GM21526 (cell line): ENCODE measurements around the gene PPCS.

Source experiments
- ATAC-seq: cut with Tn5 transposase; IDR thresholded peaks from one replicate; pipeline ENCODE4 v1.9.1; 2021; ENCODE audit warnings: moderate library complexity; ENCODE audit not compliant: unreplicated experiment, low FRiP score

PPCS gene

DNA sequence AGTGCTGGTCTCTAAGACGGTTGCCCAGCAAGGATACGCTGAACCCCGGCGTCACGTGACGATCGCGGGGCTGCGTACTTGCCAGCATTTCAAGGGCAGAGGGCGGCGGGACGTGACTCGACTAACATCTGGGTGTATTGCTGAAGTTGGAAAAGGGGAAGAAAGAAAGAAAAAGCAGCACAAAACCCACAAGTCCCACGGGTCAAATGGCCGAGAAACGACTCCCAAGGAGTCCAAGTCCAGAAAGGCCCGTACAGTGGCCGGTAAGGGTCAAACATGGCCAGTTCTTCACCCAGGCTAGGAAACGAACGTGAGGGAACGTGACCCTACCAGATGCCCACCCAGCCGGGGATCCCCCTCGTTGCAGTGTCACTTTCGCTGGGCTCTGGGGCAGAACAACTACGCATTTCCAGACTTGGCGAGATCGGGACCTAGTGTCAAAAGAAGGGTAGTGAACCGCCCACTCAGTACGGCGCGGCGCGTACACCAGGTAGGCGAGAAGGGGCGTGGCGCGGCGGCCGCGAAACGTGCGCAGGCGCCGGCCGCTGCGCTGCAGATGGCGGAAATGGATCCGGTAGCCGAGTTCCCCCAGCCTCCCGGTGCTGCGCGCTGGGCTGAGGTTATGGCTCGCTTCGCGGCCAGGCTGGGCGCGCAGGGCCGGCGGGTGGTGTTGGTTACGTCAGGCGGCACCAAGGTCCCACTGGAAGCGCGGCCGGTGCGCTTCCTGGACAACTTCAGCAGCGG is at the start of gene PPCS, which contains the start of gene ZMYND12:
Gene PPCS (plus strand): TSS at position 534 of the 744 bp plus-strand sequence. CDS start 23 bp downstream, at position 557.
Gene ZMYND12 (minus strand): TSS at position 13 of the 744 bp plus-strand sequence. CDS start 25 bp downstream, outside the sequence.
- peak; percentile 79 for ATAC-seq

- no peak for ATAC-seq
Observed at GRCh38 chr1:42414551-42415496, 41.5 kb upstream of the PPCS start.

DNA sequence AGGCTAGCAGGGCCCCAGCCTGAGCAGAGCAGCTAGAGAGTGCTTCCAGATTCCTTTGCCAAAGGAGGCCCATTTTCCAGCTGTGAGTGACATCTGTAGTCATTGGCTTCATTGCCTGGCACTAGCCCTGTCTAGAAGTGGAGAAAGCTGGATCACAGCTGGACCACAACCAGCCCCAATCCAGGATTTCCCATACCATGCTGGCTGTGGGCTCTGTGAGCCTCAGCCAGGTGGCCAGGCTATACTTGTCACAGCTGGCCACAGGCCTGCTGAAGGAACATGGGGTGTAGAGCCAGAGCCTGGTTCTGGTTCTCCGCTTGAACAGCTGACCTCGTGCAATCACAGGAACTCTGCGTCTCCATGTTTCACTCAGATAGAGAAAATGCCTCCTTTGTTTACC is 39.2 kb upstream of the PPCS start:
- ATAC-seq: no peak

DNA sequence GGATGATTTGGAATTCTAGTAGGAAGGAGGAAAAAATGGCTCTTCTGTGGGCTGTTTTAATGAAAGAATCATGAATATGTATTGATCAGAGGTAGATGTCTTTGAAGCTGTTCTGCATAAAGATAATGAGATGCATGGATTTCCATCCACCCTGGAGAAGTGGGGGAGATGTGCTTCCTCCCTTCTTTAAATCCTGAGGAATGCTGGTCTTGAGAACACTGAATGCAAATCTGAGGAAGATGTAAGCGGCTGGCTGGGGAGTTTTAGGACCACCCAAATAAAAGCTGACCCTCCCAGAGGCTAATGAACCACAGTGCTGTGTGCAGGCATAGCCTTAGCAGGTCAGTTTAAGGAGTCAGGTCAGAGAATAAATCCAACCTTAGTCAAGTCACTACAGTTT is 37.8 kb upstream of the PPCS start:
- no peak for ATAC-seq

DNA sequence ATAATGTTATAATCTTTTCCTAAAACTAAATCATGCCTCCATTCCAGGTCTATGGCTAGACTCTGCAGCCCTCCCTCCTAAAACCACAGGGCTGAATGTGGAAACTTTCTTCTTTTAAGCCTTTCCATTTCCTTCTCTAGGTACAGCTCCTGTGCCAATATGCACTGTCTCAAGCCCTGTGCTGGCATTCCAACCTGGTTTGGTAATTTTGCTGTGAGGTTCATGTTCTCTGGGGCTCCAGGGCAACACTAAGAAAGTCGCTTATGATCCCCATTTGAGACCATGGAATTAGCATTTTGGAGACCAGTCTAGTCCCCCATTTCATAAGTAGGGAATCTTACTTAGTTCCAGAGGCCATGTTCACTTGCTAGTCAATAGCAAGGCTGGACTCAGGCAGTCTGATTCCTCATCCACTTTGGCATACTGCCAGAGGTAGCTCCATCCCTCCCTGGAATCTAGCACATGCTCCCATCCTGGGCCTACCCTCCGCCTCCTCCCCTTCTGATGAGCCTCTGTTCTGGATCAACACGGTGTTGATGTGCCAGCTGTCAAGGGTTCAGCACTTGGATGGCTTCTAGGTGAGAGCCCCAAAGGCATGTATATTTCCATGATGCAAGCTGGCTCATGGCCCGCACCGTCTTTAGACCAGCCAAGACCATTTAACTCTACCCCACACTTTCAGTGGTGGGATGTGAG is 37.1 kb upstream of the PPCS start:
- no peak for ATAC-seq

GRCh38 chr1:42420121-42420520 is 36.2 kb upstream of the PPCS start:
- ATAC-seq: no peak

DNA sequence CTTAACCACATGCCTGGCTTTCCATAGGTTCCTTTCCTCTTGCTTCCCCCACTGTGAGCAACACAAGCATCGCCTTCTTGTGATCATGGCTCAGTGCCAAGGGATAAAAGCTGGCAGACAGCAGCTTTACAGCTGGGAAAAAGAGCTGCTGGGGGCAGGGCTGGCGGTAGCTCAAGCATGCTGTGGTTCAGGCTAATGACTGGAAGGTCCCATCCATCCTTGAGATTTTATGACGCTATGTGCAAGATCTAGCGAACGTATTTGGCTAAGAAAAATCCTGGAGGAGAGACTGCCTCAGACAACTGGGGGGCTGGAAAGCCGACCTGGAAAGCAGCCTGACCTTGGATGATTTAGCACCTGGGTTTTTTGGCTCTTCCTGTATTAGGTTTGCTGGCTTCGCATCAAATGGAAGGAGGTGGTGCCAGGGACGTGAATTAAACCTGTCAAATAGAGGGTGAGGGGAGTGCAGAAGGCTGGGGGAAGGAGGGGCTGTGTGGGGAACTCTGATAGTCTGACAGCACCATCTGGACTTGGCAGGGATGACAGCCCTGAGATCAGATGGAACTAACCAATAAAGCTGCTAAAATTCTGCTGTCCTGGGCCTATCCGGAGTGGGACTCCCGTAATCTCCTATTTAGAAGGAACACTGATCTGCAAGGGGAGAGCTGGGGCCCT is 35.3 kb upstream of the PPCS start:
- ATAC-seq: no peak

DNA sequence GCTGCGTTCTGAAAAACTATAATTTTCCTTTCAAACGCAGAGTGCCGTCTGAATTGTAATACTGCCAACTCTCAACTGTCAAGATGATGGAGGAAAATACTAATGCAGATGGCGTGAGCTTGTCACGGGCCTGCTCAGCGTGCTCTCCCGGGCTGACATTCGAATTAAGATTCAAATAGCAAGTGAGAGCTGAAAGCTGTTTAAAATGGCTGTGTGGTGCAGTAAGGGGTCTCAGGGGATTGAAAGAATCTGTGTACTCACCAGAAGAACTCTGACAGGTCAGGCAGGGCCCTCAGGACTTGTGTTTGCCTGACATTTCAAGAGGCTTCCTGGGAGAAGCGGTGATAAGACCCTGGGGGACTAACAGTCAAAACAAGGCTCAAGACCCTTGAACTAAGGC is 33.6 kb upstream of the PPCS start:
- ATAC-seq: no peak

- no peak for ATAC-seq
Observed at GRCh38 chr1:42423681-42424080, 32.7 kb upstream of the PPCS start.

DNA sequence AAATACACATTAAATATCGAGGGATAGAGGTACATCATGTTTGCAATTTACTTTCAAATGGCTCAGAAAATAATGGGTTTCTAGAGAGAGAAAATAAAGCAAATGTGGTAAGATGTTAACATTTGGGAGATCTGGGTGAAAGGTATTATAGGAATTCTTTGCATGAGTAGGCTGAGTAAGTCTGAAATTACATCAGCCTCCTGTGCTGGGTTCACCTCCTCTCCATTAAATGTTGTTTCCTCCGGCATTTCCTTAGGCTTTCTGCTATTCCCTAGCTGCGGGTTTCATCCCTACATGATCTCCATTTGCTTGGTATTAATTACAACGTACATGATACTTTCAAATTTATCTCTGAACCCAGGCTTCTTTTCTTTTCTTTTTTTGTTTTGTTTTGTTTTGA is 32.1 kb upstream of the PPCS start:
- ATAC-seq: no peak

DNA sequence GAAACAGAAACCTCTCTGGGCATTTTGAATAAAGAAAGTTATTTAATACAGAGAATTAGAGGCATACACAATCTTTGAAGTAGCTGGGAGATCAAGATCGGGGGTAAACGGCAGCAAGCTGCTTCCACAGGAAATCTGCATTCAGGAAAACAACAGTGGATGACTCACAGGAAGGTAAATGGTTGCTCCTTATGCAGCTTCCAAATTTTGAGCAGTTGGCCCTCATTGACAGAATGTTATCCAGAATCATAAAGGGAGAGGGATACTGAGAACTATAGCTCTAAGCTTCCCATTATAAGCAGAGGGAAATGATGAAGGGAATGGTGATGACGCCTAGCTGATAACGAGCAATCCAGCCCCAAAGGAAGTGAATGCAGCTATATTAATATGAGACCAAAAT is 29.1 kb upstream of the PPCS start:
- no peak for ATAC-seq

DNA sequence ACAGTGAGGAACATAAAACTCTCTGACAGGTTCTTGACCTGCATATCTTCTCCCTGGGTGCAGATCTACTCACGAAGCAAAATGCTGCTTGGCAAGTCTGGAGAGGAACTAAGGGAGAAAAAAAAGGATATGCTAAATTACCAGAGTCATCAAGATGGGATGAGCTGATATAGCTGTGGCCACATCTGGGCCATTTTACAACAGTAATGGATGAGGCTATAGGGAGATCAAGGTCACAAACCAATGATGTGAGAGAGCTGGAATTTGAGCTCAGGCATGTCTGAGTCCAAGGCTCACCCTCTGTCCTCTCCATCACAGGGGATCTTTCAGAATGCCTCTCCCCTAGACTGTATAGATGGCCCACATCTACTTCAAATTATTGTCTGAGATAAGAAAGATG is 26.7 kb upstream of the PPCS start:
- ATAC-seq: no peak

DNA sequence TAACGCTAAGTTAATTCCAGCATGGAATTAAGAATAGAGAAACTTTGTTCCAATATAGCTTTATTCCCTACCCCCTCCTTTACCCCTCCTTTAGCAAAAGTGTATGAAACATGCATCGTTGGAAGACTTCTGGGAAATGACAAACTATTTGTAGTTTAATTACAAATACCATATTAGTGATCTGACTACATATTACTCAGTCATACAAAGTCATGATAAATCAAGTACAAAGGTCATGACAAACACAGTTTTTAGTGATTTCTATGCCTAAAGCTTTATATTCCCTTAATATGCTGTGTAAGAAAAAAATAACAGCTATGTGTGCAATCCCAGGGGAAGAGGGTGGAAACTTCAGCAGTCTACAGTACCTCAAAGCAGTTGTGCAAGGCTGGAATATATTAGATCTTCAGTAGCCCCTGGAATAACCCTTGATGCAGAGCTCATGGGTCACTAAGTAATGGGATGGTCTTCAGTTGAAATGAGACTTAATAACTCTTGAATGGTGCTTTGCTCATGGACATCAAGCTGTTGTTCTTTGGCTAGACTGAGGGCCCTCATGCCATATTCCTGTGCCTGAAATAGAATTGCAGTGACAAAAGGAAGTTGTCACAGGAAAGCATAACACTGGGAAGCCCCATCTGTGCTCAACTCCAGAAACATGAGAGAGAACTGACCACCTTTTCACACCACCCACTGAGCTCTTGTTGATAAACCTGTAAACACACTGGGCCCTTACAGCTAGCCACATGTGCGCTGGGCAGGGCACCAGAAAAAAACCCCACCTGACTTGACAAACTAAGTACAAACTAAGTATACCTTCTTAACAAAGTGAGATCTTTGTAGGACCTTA is 25.8 kb upstream of the PPCS start:
- no peak for ATAC-seq

GRCh38 chr1:42431514-42431913 is 24.8 kb upstream of the PPCS start:
- no peak for ATAC-seq

GRCh38 chr1:42432714-42433113 is 23.6 kb upstream of the PPCS start:
- no peak for ATAC-seq

DNA sequence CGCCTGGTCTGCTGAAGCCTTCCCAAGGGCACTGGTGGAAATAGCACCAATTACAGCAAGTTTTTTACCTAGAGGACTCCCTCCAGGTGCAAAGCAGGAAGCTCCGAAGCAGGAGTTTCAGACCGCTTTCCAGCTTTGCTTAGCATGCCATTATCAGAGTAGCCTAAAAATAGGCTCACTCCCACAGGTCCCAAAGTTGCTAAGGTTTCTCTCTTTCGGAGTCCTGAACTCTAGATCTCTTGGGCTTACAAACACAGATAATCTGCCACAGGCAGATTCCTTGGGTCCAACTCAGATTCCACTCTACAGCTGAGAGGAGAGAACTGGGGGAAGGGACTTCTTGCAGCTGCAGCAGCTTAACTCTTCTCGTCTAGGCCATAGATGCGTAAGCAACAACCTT is 23.0 kb upstream of the PPCS start:
- no peak for ATAC-seq

GRCh38 chr1:42434340-42434739 is 22.0 kb upstream of the PPCS start:
- no peak for ATAC-seq

GRCh38 chr1:42439940-42440339 is 16.4 kb upstream of the PPCS start:
- no peak for ATAC-seq

DNA sequence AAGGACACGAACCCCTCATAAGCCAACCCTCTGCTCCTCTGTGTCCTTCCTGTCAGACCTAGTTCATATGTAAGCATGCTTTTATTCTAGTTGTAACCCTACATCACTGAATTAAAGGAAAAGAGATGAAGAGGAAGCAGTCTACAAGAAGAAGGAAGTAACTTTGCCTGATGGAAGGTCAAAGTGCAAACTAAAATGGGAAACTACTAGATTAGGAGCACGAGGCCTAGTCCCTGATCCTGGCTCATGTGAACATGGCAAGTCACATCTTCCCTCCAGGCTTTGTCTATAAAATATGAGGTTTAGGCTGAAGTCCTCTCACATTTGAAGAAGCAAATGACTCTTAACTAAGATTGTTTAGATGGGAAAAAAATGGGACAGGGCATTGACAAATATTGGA is 13.7 kb upstream of the PPCS start:
- ATAC-seq: no peak

GRCh38 chr1:42449256-42449655 is 7.1 kb upstream of the PPCS start:
- no peak for ATAC-seq
